Measurements from ENCODE around the gene LRCH4. TPM values are rescaled to one million over a fixed set of nuclear protein-coding genes. Genes with fewer than 3 reads are reported as not detected.
A peak's percentile ranks its signal among the peaks of the same experiment; 100 is the strongest.

The LRCH4 gene
- polyA plus RNA-seq, 2 of the 4 experiments (the other 2 are of a cell fraction), result 5.5 to 17.1 TPM

- DNase-seq (ENCODE audit: low read depth in 1 of 2, low spot score in 1 of 2) (no peak), ATAC-seq (no peak), FAIRE-seq (no peak)
- CTCF ChIA-PET, result interaction anchor here (0.8 to 4.3 kb wide), 12 partner anchors 10 to 152 kb away, joined by 3 to 16 read pairs (median 4); no protein-coding TSS in a partner anchor
- H3K9me3 ChIP-seq, result no peaks in the 10 kb centered on the region
- POLR2A ChIA-PET, result interaction anchor here (1.4 to 1.9 kb wide), 2 partner anchors 9 to 17 kb away, joined by 5 to 17 read pairs; partner anchors contain the start of genes FBXO24 and MOSPD3
- 0 out of 3 replicates have a peak, but pooled peaks cover 8% of the 10 kb centered on the region for H3K4me1 ChIP-seq
- peak overlapping the region; percentile 100; the same call in 2 of the 3 replicates for H3K4me2 ChIP-seq
- no peak overlapping the region for H3K4me3 ChIP-seq
- H3K27ac ChIP-seq, result peak overlapping the region in 1 of 2 experiments; percentile 86; a peak in 2 of 6 replicates
- 75% methylated on average over 21 of the region's 21 CpGs for WGBS (ENCODE audit: missing lambda C conversion rate)
- no peak for TF ChIP-seq ELK1 (IDR thresholded peaks at IDR 0.05; ENCODE audit: low read depth, low read length)
- no peak for TF ChIP-seq NR3C1 (IDR thresholded peaks at IDR 0.05)
- TF ChIP-seq CTCF (IDR thresholded peaks at IDR 0.05), result no peak
- TF ChIP-seq ATOH8 (CRISPR knock-in tag; IDR thresholded peaks at IDR 0.05; ENCODE audit: low read depth), result no peak
- no peak for TF ChIP-seq EP300 (IDR thresholded peaks at IDR 0.05)
- no peak for TF ChIP-seq FOSB (CRISPR knock-in tag; IDR thresholded peaks at IDR 0.05)
- TF ChIP-seq EHF (CRISPR knock-in tag; IDR thresholded peaks at IDR 0.05), result no peak
Observed at GRCh38 chr7:100602889-100603725, 17.2 kb upstream of the LRCH4 start.

- Histone ChIP-seq H3K4me3 (no peak overlapping the region), H3K9me3 (no peaks in the 10 kb centered on the region), H3K4me2 (no peak overlapping the region), H3K4me1 (0 out of 3 replicates have a peak, but pooled peaks cover 4% of the 10 kb centered on the region), H3K27ac (no peak overlapping the region)
- DNase-seq (ENCODE audit: low read depth in 1 of 2, low spot score in 1 of 2) (no peak), ATAC-seq (no peak), FAIRE-seq (no peak)
- 88% methylated on average over 9 of the region's 9 CpGs for WGBS (ENCODE audit: missing lambda C conversion rate)
- TF ChIP-seq CTCF (IDR thresholded peaks at IDR 0.05) (no peak), HOXA7 (CRISPR knock-in tag; IDR thresholded peaks at IDR 0.05) (no peak), NFE2L2 (conservative IDR thresholded peaks at IDR 0.05; ENCODE audit: low read length) (no peak), MAZ (IDR thresholded peaks at IDR 0.05; ENCODE audit: borderline replicate concordance, low read depth, low read length) (no peak), NPAS2 (CRISPR knock-in tag; IDR thresholded peaks at IDR 0.05; ENCODE audit: borderline replicate concordance) (no peak), KDM5A (IDR thresholded peaks at IDR 0.05) (no peak)
- CTCF ChIA-PET, result interaction anchor here (1.5 kb wide), 1 partner anchor 41 kb away, joined by 6 read pairs; no protein-coding TSS in a partner anchor
- POLR2A ChIA-PET, result no interaction called here
Observed at GRCh38 chr7:100600730-100601038, 14.8 kb upstream of the LRCH4 start.

All from A549 (cell line).